Calu3 (cell line): ENCODE data around the gene MEOX2. TPM values are rescaled to one million over a fixed set of nuclear protein-coding genes. Genes with fewer than 3 reads are reported as not detected.

Experiments used
- BruUV-seq: library from RNA; stranded (reverse); fragments of 400-500 nt; replicated peaks from 2 replicates; lab custom pipeline; 2021; lab: Mats Ljungman, UMichigan
- CTCF ChIA-PET: fragments of 300-600 bp; sonication (Branson Sonifier 250); formaldehyde crosslinking; loops from one replicate; lab custom pipeline; 2022; ENCODE audit warnings: antibody characterized with exemption; lab: Charles Lee
- DNase-seq: peaks from one replicate; pipeline ENCODE4 v3.0.0; 2022
- H3K27ac Mint-ChIP-seq: one replicate; pipeline ENCODE4 v1.8.0; 2022; ENCODE audit warnings: mixed read lengths; ENCODE audit not compliant: unreplicated experiment
- H3K27me3 Mint-ChIP-seq: one replicate; pipeline ENCODE4 v1.8.0; 2022; ENCODE audit warnings: mixed read lengths; ENCODE audit not compliant: unreplicated experiment
- H3K36me3 Mint-ChIP-seq: one replicate; pipeline ENCODE4 v1.8.0; 2022; ENCODE audit warnings: mild to moderate bottlenecking, moderate library complexity, mixed read lengths; ENCODE audit not compliant: insufficient read depth, unreplicated experiment
- H3K4me1 Mint-ChIP-seq: one replicate; pipeline ENCODE4 v1.8.0; 2022; ENCODE audit warnings: mild to moderate bottlenecking, low read depth, mixed read lengths; ENCODE audit not compliant: unreplicated experiment
- H3K4me3 Mint-ChIP-seq: one replicate; pipeline ENCODE4 v1.8.0; 2022; ENCODE audit warnings: mild to moderate bottlenecking, low read depth, moderate library complexity, mixed read lengths; ENCODE audit not compliant: unreplicated experiment
- H3K9me3 Mint-ChIP-seq: one replicate; pipeline ENCODE4 v1.8.0; 2022; ENCODE audit warnings: low read depth, mixed read lengths; ENCODE audit not compliant: unreplicated experiment
- intact Hi-C: fragments of 100-400 bp; cut with micrococcal nuclease; formaldehyde crosslinking; loops from one replicate; pipeline ENCODE4 v1.10.0; 2022; ENCODE audit not compliant: unreplicated experiment
- total RNA-seq: library from RNA; stranded (reverse); gene quantifications from 2 replicates; pipeline ENCODE4 v1.2.3, GENCODE V29; 2022
- TF ChIP-seq, protein P1 (sequence below): fragments of 200-600 bp; IDR thresholded peaks from one replicate; pipeline ENCODE4 v1.8.0; 2022; ENCODE audit warnings: antibody characterized with exemption; ENCODE audit not compliant: unreplicated experiment

The MEOX2 gene
- total RNA-seq, 1 experiment from 2014 or later, result 12.6 TPM

DNA sequence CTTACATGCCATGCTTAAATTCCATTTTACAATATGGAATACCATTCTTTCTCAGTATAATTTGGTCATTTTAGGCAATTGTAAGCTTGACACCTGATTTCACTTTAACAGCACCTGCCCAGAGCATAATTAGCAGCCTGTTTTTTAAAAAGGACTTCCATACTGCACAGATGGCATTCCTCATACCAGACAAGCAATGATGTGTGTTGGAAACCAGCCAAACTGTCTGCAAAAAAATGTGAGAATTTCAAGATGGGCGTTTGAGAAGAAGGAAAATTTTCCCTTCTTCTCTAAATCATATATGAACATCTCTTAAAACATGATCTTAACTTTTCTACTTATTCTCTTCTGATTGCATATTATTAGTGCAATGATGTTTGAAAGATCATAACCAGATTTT, 84.2 kb downstream of the MEOX2 start:
- Mint-ChIP-seq H3K4me3 (no peak overlapping the region), H3K9me3 (no peaks in the 10 kb centered on the region), H3K4me1 (no peaks in the 10 kb centered on the region), H3K27ac (no peak overlapping the region), H3K27me3 (no peaks in the 10 kb centered on the region), H3K36me3 (no peaks in the 10 kb centered on the region)
- intact Hi-C loops, result no loop called here
- peak; percentile 18 for DNase-seq
- BruUV-seq, result no TSS peak
- TF ChIP-seq, protein P1, sequence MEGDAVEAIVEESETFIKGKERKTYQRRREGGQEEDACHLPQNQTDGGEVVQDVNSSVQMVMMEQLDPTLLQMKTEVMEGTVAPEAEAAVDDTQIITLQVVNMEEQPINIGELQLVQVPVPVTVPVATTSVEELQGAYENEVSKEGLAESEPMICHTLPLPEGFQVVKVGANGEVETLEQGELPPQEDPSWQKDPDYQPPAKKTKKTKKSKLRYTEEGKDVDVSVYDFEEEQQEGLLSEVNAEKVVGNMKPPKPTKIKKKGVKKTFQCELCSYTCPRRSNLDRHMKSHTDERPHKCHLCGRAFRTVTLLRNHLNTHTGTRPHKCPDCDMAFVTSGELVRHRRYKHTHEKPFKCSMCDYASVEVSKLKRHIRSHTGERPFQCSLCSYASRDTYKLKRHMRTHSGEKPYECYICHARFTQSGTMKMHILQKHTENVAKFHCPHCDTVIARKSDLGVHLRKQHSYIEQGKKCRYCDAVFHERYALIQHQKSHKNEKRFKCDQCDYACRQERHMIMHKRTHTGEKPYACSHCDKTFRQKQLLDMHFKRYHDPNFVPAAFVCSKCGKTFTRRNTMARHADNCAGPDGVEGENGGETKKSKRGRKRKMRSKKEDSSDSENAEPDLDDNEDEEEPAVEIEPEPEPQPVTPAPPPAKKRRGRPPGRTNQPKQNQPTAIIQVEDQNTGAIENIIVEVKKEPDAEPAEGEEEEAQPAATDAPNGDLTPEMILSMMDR, result no peak
- CTCF ChIA-PET, result no interaction called here

DNA sequence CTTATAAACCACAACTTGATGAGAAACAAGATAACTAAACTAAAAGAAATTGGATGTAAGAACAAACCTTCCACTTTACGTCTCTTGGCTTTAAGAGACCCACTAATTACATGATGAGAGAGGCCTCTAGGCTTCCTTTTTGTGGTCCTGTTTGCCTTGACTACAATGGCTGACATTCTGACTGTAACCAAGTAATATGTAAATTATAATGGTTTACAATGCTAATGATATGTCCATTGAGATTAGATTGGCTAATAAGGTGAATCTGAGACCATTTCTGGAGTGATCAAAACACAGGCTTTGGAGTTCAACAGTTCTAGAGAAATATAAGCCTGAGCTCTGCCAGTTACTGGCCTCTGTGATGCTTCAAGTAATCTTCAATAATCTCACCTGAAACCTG, 85.3 kb downstream of the MEOX2 start:
- DNase-seq, result no peak
- Mint-ChIP-seq H3K36me3 (no peaks in the 10 kb centered on the region), H3K4me1 (no peaks in the 10 kb centered on the region), H3K9me3 (no peaks in the 10 kb centered on the region), H3K27ac (no peak overlapping the region), H3K4me3 (no peak overlapping the region), H3K27me3 (no peaks in the 10 kb centered on the region)
- intact Hi-C loops, result no loop called here
- BruUV-seq, result no TSS peak
- TF ChIP-seq, protein P1, result no peak
- CTCF ChIA-PET, result no interaction called here

DNA sequence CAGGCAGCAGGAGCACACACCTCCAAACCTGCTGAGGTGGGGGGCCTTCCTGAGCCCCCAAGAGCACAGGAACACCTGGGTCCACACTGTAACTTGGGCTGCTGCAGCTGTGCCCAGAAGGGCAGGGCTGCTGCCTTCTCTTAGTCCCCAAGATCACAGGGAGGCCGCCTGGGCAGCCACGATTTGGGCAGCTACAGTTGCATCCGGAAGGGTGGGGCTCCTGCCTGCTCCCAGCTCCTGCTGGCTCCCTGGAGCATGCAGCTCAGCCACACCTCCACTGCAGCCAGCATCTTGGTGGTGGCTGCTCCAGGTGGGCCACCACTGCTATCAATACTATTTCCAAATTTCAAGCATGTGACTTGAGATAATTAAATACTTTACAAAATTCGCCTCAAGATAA, 86.2 kb downstream of the MEOX2 start:
- intact Hi-C loops, result no loop called here
- no TSS peak for BruUV-seq
- CTCF ChIA-PET, result no interaction called here

DNA sequence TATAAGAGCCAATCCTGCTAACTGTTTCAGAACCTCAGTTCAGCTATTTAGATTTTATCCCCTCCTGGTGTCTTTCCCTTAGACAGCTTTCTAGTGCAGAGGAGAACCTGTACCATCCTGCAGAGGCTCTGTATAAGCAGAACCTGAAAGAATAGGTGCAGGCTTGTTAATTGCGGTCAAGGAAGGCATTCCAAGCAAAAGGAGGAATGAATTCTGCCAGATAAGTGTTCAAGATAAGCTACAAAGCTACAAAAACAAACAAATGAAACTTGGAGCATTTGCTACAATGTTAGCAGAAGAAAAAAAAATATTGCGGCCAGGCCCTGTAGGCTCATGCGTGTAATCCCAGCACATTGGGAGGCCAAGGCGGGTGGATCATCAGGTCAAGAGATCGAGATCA, 92.0 kb downstream of the MEOX2 start:
- Mint-ChIP-seq H3K27ac (no peak overlapping the region), H3K36me3 (no peaks in the 10 kb centered on the region), H3K27me3 (no peaks in the 10 kb centered on the region), H3K4me3 (no peak overlapping the region), H3K4me1 (no peaks in the 10 kb centered on the region), H3K9me3 (peaks cover 2% of the 10 kb centered on the region)
- no peak for DNase-seq
- CTCF ChIA-PET, result no interaction called here
- TF ChIP-seq, protein P1, result no peak
- no TSS peak for BruUV-seq
- intact Hi-C loops, result no loop called here

More for the DNA sequence above, 86.2 kb downstream of the MEOX2 start:
- TF ChIP-seq, protein P1, result no peak
- Mint-ChIP-seq H3K4me3 (no peak overlapping the region), H3K27ac (no peak overlapping the region), H3K36me3 (no peaks in the 10 kb centered on the region), H3K27me3 (no peaks in the 10 kb centered on the region), H3K9me3 (no peaks in the 10 kb centered on the region), H3K4me1 (no peaks in the 10 kb centered on the region)
- DNase-seq, result no peak

DNA sequence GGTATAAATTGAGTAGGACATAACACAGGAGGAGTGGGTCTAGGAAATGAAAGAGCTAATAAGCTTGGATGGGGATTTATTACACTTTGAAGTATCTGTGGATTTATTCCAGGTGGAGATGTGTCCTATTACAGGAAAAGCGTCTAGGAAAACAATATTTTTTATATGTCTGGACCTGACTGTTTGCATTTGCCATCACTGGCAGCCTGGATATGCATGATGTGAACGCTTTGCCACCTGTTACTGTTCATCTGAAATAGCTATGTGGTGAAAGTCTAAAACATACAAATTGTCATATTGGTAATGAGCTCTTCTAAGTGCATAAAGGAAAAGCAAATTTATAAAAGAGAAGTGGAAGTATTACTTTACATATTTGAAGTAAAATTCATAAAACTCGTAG, 93.1 kb downstream of the MEOX2 start:
- DNase-seq, result no peak
- H3K27me3 Mint-ChIP-seq, result no peaks in the 10 kb centered on the region
- TF ChIP-seq, protein P1, result no peak
- CTCF ChIA-PET, result no interaction called here
- H3K9me3 Mint-ChIP-seq, result peaks cover 2% of the 10 kb centered on the region
- BruUV-seq, result no TSS peak
- H3K4me1 Mint-ChIP-seq, result no peaks in the 10 kb centered on the region
- intact Hi-C loops, result no loop called here
- no peak overlapping the region for H3K4me3 Mint-ChIP-seq
- H3K27ac Mint-ChIP-seq, result no peak overlapping the region
- no peaks in the 10 kb centered on the region for H3K36me3 Mint-ChIP-seq
